ENCODE results near the gene TBC1D22A. TPM values are rescaled to one million over a fixed set of nuclear protein-coding genes. Genes with fewer than 3 reads are reported as not detected.

Gene TBC1D22A
- total and polyA plus RNA-seq, 4 donors: 4.1 to 12.4 (median 8.4) TPM

DNA sequence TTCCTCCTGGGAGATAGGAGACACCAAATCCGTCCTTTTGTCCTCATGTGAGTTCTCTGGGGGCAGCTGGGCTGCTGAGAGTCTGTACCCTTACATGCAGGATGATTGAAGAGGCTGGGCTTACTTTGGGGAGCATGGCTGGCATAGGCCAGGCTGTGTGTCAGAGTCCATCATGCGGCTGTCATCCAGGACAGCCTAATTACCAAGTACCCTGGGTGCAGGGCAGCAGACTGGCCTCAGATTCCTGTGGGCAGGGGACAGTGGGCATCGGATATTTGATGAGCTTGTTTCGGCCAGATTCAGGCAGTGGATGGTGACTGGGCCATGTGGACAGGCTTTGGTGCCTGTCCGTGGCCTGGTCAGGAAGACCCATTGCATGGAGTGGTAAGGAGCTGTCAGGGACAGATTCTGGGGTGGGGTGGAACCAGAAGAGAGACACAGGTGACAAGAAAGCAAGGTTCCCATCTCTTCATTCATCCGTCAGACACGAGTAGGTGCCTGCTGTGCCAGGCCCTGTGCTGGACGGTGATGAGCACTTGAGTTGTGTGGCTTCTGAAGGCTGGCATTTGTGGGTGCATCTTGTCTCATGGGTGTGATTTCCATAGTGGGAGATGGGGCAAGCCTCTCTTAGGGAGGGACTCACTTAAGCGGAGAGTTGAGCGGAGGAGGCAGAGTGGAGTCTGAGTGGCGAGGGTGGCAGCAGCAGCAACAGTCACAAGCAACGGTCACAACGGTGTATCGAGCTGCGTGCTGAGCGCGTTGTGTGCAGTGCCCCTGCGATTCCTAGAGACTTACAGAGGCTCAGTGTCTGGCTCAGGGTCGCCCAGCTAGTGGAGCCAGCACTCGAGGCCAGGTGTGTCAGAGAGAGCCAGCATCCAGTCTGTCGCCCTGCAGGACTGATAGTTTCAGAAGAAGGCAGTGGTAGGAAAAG lies 48.7 kb downstream of the TBC1D22A start:
- 96% methylated on average over 21 of the region's 21 CpGs for WGBS
- DNase-seq (ENCODE audit: low spot score): no peak
- no peak overlapping the region for H3K4me3 ChIP-seq (ENCODE audit: low read depth in 1 of 3, low read length in 3 of 3)
- H3K9me3 ChIP-seq (ENCODE audit: control insufficient read depth in 4 of 4, low read length in 3 of 4): no peaks in the 10 kb centered on the region
- H3K27ac ChIP-seq (ENCODE audit: low read depth in 1 of 2, low read length in 2 of 2): no peak overlapping the region
- TF ChIP-seq HNF4A (conservative IDR thresholded peaks at IDR 0.05) (no peak), SP1 (IDR thresholded peaks at IDR 0.05) (no peak), GABPA (IDR thresholded peaks at IDR 0.05 in 1 of 2, conservative IDR thresholded peaks at IDR 0.05 in 1 of 2) (no peak), RAD21 (IDR thresholded peaks at IDR 0.05) (no peak), FOXA1 (IDR thresholded peaks at IDR 0.05) (no peak), ATF3 (IDR thresholded peaks at IDR 0.05) (no peak), EGR1 (IDR thresholded peaks at IDR 0.05; ENCODE audit: low read depth in 2 of 2) (no peak), TAF1 (conservative IDR thresholded peaks at IDR 0.05) (no peak), FOXA2 (IDR thresholded peaks at IDR 0.05) (no peak), REST (IDR thresholded peaks at IDR 0.05) (no peak), HNF4G (IDR thresholded peaks at IDR 0.05) (no peak), NR2F2 (IDR thresholded peaks at IDR 0.05) (no peak), JUND (IDR thresholded peaks at IDR 0.05) (no peak), YY1 (IDR thresholded peaks at IDR 0.05) (no peak), RXRA (IDR thresholded peaks at IDR 0.05) (no peak)
- TF ChIP-seq, protein P1, sequence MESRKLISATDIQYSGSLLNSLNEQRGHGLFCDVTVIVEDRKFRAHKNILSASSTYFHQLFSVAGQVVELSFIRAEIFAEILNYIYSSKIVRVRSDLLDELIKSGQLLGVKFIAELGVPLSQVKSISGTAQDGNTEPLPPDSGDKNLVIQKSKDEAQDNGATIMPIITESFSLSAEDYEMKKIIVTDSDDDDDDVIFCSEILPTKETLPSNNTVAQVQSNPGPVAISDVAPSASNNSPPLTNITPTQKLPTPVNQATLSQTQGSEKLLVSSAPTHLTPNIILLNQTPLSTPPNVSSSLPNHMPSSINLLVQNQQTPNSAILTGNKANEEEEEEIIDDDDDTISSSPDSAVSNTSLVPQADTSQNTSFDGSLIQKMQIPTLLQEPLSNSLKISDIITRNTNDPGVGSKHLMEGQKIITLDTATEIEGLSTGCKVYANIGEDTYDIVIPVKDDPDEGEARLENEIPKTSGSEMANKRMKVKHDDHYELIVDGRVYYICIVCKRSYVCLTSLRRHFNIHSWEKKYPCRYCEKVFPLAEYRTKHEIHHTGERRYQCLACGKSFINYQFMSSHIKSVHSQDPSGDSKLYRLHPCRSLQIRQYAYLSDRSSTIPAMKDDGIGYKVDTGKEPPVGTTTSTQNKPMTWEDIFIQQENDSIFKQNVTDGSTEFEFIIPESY (IDR thresholded peaks at IDR 0.05): no peak
- TF ChIP-seq, protein P2, sequence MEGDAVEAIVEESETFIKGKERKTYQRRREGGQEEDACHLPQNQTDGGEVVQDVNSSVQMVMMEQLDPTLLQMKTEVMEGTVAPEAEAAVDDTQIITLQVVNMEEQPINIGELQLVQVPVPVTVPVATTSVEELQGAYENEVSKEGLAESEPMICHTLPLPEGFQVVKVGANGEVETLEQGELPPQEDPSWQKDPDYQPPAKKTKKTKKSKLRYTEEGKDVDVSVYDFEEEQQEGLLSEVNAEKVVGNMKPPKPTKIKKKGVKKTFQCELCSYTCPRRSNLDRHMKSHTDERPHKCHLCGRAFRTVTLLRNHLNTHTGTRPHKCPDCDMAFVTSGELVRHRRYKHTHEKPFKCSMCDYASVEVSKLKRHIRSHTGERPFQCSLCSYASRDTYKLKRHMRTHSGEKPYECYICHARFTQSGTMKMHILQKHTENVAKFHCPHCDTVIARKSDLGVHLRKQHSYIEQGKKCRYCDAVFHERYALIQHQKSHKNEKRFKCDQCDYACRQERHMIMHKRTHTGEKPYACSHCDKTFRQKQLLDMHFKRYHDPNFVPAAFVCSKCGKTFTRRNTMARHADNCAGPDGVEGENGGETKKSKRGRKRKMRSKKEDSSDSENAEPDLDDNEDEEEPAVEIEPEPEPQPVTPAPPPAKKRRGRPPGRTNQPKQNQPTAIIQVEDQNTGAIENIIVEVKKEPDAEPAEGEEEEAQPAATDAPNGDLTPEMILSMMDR (IDR thresholded peaks at IDR 0.05; ENCODE audit: low read depth, low read length, missing input control): no peak
- TF ChIP-seq, protein P3, sequence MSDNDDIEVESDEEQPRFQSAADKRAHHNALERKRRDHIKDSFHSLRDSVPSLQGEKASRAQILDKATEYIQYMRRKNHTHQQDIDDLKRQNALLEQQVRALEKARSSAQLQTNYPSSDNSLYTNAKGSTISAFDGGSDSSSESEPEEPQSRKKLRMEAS (IDR thresholded peaks at IDR 0.05): no peak
- no peaks in the 10 kb centered on the region for H3K27me3 ChIP-seq (ENCODE audit: control insufficient read depth in 4 of 4, insufficient read depth in 4 of 4, low read length in 3 of 4)
- H3K36me3 ChIP-seq (ENCODE audit: control insufficient read depth in 4 of 4, insufficient read depth in 3 of 4, low read depth in 1 of 4, low read length in 3 of 4): peaks cover 0 to 4% (median 0%) of the 10 kb centered on the region in 4 donors
- no peak overlapping the region for H3K9ac ChIP-seq (ENCODE audit: low read depth in 1 of 2, low read length in 2 of 2)
- peaks cover 8 to 13% (median 11%) of the 10 kb centered on the region in 4 donors for H3K4me1 ChIP-seq (ENCODE audit: control insufficient read depth in 4 of 4, insufficient read depth in 4 of 4, low read length in 3 of 4)
